ENCODE data around the gene DAB1.
"Not testable (repeated sequence)": the region's sequence is repeated elsewhere in the genome, so short reads cannot be mapped to it uniquely, and the experiment has no call there.

Gene DAB1

DNA sequence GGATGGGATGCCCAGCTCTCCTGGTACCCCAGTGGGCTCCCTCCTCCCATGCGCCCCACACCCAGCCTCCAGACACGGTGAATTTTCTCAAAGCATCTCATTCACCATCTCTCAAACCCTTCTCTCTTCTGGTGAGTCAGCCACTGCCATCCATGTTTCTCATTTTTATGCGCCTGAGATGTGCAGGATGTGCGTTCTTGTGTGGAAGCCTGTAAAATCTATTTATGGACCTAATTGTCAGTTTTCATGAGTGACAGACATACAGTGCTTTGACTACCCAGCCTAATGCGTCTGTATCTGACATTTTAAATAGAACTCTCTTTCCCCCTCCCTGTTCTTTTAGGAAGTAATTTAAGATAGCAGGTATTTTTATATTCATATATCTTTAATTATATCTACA, 158.8 kb downstream of the DAB1 start:
- DNase-seq = no peak

DNA sequence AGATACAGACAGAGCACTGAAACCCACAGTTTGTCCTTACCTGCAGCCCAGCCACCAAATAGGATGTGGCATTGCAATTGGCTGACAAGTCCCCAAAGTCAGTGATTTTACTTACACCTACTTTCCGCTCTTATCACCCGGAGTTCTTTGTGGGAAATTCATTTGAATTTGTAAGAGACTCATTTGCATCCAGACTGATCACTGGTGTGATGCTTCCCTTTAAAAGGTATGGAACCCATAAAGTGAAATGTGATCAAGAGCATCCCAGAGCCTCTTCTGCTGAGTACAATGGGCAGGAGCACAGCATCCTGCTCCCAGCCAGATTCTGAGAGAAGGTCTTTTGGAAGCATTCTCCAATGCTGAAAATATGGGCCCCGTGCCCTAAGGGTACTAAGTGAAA, 161.4 kb downstream of the DAB1 start:
- no peak for DNase-seq

DNA sequence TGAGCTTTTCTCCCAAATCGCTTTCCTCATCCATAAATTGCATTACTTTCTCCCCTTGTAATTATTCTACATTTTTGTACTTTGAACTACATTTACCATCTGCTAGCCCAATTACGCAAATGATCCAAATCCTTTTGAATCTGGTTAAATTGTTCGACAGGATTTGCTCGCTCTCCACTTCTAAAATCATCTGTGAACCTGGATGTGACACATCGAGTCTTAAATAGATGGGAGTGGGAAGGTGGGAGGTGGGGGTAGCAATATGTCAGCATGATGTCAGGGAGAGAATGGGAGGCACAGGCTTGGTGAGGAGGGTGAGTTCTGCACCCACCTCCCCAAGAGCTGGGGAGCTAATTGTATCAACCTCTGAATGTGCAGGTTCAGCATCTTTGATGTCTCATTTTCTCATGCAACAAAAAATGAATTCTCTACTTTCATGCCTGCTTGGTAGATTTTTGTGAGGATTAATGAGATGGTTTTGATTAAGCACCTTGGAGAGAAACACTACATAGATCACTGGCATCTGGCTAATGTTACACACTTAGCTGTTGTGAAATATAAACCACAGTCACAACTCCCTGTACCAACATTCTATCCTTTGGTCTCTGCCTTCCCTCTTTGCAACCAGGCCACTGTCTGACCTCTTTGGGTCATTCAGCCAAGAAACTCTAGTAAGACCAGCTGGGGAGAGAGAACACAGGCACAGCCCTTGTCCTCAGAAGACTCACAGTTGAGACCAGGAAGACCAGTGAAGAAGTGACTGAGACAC, 165.1 kb downstream of the DAB1 start:
- no peak for DNase-seq

DNA sequence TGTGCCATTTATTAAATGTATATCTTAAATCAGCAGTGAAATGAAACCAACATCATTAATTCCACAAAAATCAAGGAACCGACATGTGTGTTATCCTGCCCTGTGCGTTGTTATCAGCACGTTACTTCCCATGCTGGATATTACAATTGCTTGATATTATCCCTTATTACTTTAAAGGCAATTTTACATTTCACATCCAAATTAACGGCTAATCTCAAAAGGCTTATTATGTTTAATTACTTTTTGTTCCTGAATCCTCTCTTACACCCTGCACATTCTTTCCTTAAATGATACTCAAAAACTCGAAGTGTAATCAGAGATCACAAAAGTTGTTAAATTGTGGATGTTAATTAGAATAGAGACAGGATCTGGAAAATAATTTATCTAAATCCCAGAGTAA, 167.9 kb downstream of the DAB1 start:
- DNase-seq = no peak

DNA sequence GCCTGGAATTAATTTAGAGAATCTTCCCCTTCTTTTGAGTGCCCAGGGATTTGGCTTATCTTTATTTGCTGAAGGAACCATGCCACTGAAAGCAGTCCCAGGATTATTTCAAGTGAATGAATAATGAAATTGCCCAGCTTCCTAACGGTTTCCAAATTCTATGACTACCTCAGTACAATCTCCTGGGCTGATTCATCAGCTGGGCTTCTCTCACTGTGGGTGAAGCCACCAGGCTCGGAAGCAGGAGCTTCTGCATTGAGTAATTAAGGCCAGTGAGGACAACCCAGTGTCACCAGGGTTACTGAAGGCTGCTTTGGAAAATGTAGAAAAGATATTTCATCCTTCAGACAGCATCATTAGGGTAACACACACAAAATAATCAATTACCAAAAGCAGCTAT, 169.8 kb downstream of the DAB1 start:
- DNase-seq = no peak

DNA sequence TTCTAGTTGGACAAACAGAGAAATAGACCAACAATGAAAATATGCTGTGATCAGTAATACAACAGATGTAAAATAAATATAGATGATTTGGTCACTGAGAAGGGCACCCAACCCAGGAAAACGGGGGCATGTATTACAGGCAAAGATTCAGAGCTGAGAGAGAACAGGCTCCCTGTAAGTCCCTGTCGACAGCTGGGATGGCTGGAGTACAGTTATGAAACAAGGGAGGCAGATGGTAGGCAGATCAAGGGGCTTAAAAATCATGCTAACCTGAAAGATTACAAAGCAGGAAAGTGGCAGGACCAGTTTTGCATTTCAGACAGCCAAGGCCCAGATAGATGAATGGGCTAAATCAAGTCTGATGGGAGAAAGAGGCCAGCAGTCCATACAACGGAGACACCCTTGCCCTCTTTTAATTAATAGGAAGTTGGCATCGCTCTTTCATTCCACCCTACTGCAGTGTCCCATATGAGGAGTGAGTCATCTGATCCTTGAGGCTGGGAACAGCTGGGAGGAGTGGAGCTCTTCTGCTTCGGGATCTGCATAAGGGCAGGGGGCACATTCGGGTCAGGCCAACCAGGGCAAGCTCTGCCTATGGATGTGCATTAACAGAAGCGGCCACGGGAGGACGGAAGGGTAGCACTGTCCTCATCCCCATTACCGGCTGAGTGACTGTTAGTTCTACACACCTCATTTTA, 171.1 kb downstream of the DAB1 start:
- DNase-seq = no peak

DNA sequence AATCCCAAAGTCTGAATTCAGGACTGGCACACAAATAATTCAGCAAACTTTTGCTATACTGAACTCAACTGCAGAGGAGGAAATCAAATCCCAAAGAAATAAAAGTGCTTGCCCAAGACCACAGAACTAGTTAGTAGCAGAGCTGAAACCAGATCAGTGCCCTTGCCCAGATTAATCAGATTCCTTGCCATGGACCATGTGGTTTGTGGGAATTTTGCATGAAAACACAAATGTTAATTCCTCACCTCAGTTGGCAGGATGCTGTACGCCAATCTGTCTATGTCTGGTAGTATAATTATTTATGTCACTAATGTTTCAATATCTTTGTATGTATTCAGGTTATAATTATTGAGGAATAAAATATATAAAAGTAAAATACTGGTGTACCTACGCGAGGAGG, 173.8 kb downstream of the DAB1 start:
- DNase-seq = no peak

DNA sequence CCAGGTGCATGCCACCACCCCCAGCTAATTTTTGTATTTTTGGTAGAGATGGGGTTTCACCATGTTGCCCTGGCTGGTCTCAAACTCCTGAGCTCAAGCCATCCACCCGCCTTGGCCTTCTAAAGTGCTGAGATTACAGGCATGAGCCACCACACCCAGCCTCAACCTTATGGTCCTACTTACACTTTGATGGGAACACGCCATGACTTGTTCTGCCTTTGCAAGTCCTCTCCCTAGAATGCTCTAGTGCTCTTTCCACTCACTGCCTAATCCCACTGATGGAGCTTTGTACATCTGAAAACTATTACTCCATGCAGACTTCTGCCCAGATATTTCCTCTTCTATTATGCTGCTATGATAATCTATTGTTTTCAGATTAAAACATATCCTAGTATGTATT, 174.3 kb downstream of the DAB1 start:
- DNase-seq = no peak

DNA sequence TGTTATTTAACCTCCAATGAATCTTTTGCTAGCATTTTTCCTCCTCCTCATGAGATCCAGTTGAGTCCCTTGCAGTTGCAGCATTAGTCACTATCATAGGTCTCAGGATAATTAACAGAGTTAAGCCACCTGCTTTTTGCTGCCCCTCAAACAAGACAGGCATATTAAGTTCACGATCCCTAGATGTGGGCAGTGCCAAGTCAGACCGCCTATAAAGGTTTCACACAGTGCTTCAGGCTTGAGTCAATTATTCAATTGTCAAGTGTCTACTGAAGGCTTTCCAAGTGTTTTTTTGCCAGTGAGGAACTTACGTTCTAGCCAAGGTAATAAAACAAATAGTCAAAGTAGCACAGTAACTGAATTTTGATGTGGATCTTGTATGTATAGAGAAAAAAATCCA, 175.0 kb downstream of the DAB1 start:
- no peak for DNase-seq

DNA sequence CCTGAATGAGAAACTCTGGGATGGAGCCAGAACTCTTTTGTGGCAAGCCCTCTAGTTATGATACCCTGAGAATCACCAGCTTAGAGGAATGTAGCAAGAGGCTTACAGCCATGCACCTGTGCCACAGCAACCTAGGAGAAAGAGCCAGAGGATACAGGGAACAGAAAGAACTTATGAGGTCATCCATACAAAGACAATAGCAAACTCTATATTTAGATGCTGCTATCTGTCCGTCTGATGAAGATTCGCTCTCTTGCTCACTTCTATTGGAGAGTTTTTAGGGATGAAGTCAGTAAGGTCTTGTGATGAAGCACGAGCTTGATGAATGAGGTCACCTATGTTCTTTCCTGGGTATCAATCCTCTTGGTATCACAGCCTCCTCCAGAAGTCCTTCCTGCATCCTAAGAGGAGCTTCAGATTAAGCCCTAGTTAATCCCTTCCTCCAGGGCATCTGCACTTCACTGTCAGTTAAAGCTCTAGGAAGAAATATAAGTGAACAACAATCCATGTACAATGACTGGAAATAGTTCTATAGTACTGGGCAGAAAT, 185.6 kb downstream of the DAB1 start:
- DNase-seq = no peak

DNA sequence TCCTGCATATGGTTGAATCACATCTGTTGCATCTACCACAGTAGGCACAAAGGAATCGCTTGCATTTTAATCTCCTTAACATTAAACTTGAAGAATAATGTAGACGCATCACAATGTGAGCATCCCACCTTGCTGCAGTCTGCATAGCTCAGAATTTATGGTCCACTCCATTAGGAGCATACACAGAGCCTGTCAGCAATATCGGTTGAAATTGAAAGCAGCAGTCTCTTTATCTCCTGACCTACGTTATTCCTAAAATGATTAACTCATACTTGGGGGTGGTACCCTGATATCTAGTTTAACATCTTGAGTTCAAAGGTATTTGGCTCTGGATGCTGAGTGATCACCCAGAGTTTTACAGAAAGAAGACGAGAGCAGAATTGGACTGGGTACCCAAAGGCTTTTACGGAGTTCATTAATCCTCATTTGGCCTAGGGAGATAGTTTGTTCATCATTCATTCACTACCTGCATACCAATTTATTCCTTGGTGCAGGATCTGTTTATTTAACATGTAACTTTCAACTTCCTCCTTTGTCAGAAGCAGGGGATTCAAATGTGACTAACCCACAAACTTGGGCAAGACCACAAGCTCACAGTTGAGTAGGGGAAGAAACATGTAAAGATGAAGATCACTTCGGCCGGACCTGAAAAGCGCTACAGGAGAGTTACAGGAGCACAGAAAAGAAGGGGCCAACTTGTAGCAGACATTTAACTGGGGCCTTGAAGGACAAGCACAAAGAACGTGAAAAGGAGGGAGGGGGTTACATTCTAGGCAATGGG, 187.9 kb downstream of the DAB1 start:
- no peak for DNase-seq

DNA sequence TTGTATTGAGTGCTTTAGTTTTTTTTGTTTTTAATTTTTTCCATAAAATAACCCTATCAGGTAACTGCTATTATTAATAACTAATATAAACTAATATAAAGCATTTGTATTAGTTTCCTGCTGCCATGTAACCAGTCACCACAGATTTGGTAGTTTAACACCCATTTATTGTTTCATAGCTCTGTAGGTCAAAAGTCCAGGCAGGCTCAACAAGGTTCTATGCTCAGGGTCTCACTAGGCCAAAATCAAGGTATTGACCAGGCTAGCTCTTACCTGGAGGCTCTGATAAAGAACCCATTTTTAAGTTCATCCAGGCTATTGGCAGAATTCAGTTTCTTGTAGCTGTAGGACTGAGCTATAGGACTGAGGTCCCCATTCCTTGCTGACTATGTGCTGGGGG, 189.4 kb downstream of the DAB1 start:
- no peak for DNase-seq

DNA sequence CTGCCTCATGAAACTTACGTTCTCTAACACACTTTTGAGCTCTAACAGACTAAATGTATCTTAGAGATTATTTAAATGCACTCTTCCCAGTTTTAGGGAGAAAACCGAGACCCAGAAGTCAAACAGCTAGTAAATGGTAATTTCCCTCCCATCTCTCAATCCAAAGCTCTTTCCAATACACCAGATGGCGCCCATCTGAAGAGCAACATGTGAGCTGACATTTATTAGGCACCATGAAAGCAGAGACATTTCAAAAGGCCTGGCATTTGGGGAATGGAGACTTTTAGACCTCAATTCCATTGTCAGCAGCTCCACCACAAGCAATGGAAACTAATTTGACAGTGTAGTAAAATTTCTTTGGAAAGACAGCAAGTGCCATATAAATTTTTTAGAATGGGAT, 191.4 kb downstream of the DAB1 start:
- DNase-seq = no peak

DNA sequence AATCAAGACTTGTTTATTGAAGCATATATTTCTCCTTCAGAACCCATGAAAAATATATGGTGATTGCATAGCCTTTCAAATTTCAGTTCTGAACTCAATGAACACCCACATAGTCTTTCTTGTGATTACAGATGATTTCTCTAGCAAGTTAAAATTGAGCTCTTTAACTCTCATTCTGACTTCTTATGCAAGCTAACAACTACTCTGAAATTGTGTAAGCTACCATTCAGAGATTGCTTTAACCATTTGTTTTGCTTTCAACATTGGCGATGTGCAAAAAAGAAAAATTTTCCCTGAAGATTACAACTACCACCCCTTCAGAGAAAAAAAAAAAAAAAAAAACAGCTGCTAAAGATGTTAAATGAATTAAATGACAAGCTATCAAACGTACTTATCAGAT, 193.9 kb downstream of the DAB1 start:
- no peak for DNase-seq

DNA sequence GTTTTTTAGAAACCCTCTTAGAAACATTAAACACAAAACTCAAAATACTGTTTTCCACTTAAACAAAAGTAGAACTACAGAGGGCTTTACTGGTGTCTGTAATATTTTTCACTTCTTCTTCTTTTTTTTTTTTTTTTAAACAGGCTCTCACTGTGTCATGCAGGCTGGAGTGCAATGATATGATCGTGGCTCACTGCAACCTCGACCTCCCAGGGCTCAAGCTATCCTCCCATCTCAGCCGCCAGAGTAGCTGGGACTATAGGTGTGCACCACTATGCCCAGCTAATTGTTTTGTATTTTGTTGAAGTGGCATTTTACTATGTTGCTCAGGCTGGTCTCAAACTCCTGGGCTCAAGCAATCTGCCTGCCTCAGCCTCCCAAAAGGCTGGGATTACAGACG, 194.8 kb downstream of the DAB1 start:
- DNase-seq = no peak

DNA sequence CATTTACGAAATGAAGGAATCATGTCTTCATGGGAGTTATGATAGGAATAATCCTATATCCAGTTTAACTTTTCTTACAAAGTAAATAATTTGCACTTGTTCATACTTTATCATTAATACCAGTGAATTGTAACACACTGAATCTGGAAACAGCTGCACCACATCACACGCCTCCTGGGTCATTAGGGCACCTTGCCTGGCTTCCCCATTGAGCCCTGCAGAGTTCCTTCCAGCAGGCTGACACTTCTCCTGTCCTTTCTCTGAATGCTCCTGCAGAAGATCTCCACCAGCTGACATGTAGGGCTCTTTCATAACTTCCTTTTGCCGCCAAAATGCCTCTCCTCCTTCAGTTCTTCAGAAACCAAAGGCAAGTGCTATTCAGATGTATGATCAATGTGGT, 201.1 kb downstream of the DAB1 start:
- no peak for DNase-seq

DNA sequence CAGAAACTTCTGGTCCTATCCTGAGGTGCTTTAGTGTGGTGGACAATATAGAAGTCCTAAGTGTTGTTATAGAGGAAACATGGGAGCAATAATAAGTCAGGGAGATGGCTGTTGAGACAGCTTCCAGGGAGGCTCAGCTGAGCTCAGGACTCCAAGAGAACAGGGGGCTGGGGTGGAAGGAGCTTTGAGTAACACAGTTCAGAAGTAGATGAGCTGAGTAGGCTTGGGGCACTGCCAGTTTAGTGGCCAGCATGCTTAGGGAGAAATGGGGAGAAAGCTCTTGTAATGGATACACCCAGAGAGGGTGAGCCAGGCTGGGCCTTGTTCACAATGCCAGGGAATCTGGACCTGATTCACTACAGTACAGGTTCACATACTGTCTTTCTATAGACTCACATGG, 201.6 kb downstream of the DAB1 start:
- no peak for DNase-seq

DNA sequence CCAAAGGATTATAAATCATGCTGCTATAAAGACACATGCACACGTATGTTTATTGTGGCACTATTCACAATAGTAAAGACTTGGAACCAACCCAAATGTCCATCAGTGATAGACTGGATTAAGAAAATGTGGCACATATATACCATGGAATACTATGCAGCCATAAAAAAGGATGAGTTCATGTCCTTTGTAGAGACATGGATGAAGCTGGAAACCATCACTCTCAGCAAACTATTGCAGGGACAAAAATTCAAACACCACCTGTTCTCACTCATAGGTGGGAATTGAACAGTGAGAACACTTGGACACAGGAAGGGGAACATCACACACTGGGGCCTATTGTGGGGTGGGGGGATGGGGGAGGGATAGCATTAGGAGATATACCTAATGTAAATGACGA, 203.0 kb downstream of the DAB1 start:
- not testable (repeated sequence) for DNase-seq

DNA sequence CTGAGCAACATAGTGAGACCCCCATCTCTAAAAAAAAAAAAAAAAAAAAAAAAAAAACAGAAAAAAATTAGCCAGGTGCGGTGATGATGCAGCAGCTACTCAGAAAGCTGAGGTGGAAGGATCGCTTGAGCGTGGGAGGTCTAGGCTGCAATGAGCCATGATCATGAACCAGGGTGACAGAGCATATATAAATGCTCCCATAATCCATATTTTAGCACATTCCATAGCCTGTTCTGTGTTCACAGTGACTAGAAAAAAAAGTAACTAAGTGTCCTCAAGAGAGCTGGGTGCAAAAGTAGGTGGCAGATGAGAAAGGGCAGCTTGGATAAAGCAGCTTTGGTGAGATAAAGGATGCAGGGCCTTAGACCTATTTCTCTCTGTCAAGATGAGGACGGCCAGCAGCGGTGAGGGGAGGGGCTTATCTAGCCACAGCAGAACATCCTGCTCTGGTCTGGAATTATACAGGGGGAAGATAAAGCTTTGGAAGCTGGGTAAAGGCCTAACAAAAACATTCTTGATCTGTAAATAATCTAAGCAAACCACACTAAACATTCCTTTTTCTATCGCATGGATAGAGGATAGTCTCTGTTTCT, 205.3 kb downstream of the DAB1 start:
- no peak for DNase-seq

DNA sequence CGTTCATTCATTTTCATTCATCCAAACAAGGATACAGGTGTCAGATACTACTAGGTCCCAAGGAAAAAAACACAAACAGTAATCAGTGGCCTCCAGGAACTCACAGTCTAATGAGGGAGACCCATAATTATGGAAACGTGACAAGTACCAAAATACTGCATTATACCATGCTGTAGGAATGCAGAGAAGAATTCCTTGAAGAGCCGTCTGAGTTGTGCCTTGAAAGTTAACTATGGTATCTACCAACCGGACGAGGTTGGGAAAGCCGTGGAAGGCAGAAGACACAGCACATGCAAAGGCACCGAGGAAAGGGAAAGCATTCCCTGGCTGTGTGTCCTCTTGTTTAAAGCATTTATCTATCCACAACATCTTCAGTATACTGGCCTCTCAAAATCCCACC, 206.0 kb downstream of the DAB1 start:
- DNase-seq = no peak

DNA sequence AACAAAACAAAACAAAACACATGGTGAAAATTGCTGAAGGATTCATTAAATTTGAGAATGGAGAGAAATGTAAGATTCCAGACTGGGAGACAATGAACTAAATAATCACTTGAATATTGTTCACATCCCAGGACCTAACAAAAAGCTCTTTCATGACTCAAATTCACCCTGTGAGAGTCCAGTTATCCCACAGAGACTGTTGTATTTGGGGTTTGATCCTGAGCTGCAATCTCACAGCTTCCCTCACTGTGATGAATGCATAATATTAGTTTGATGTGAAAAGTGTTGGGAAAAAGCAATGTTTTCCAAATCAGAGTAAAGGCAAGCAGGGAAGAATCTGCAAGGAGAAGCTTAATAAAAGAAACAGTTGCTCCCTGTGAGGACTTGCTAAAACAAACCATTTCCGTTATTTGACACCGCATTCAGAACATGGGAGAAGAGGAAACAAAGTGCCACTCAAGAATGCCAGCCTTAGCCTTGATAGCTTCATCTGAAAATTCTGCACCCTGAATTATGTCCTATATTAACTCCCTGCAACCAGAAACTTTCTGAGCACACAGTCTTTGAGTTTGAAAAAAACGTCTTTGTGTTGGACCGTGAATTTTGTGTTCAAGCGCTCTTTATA, 208.8 kb downstream of the DAB1 start:
- DNase-seq = no peak

DNA sequence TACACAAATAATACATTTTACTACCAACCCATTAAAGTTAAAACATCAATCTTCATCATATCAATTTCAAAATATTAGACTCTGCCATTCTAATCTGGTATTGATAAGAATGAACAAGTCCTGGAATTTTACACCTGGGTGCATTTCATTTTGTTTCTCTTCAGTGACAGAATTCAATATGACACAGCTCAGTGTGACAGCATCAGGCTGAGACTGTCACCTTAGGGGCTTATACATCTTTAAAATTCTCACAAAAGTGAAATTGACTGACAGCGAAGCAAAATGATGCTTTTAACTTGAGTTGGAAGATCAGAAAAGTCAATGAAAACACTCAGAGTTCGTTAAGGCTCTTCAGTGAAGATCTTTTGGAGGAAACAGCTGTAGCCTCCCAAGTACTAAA, 213.0 kb downstream of the DAB1 start:
- no peak for DNase-seq

DNA sequence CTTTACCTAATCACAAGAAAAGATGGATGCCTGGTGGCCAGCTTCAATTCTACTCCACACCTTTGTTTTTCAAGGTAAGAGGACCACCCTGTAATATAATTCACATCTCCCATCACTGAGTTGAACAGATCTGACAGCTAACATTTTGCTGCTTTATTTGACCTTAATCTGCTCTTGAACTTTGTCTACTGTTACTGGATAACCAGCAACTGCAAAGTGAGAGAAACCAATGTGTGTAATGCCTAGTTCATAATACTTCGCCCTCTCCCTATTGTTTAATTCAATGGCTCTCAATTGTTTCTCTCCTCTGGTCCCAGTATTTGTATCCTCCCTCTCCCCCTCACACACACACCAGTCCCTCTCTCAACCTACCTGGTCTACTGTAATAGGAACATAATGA, 214.4 kb downstream of the DAB1 start:
- no peak for DNase-seq
